HEK293T (cell line): Measurements from ENCODE around the gene NKX2-1.

ENCODE experiments used
- FOXM1 ChIP-seq: fragments of 450-650 bp; IDR thresholded peaks from 2 replicates; pipeline ENCODE4 v1.6.1; 2017; ENCODE audit warnings: mild to moderate bottlenecking, borderline replicate concordance
- HDGF ChIP-seq: fragments of 450-650 bp; IDR thresholded peaks from 2 replicates; pipeline ENCODE4 v1.6.1; 2017; ENCODE audit warnings: antibody characterized with exemption, borderline replicate concordance
- SUZ12 ChIP-seq: fragments of 450-650 bp; IDR thresholded peaks from 2 replicates; pipeline ENCODE4 v1.6.1; 2016; ENCODE audit warnings: mild to moderate bottlenecking
- TARDBP ChIP-seq: fragments of 450-650 bp; IDR thresholded peaks from 2 replicates; pipeline ENCODE4 v1.6.1; 2016
- ZNF384 ChIP-seq: fragments of 450-650 bp; IDR thresholded peaks from 2 replicates; pipeline ENCODE4 v1.6.1; 2016

- TF ChIP-seq ZNF384: no peak
- TF ChIP-seq FOXM1: no peak
- no peak for TF ChIP-seq SUZ12
- TF ChIP-seq HDGF: no peak
- TF ChIP-seq TARDBP: no peak
Observed at GRCh38 chr14:36556811-36557433, 36.9 kb upstream of the NKX2-1 start.
